ENCODE measurements around the gene DUSP5. TPM values are rescaled to one million over a fixed set of nuclear protein-coding genes. Genes with fewer than 3 reads are reported as not detected.

Gene DUSP5
- total RNA-seq, 1 experiment from 2014 or later, result 89.2 TPM

DNA sequence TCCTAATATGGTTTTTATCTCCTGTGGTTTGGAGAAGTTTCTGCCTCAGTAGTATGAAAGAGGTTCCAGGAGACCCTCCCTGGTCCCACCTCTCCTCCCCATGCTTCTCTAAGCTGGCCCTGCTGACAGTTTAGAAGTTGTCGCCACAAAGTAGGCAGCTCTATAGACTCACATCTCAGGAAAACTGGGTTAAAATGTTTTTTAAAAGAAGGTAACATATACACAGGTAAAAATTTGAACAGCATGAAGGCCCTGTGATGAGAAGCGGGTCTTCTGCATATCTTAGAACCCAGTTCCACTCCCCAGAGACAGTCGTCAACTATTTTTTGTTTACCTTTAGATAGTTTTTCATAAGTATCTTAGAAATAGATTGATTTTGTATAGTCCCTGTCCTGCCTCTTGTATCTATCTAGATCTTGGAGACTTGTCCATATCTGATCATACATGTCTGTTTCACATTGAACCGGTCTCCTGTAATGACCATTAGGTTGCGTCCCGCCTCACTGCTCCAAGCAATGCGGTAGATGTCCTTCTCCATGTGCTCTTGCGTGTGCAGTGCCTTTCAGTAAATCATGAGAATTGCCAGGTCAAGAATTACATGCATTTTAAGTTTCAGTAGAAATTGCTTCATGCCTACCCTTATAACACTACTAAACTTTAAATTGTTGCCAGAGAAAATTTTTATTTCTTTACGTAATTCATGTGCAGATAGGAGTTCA lies 2.2 kb downstream of the DUSP5 start:
- DNase-seq (ENCODE audit: low read depth), result no peak

DNA sequence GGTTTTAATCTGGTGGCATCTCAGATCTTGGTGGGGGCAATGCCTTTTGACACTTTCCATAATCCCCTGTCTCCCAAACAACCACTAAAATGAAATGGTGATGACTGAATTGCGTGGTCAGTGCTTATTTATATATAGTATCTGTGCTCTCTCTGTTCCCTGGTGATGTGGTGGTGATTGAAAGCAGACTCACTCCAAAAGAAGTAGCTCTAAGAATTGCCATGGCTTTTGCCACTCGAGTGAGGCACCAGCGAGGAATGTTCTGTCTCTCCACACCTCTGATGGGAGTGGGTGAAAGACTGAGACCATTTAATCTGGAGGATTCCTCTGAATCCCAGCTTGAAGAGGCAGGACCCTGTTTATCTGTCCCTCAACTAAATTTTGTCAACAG lies 2.8 kb downstream of the DUSP5 start:
- peak; percentile 75 for DNase-seq (ENCODE audit: low read depth)

DNA sequence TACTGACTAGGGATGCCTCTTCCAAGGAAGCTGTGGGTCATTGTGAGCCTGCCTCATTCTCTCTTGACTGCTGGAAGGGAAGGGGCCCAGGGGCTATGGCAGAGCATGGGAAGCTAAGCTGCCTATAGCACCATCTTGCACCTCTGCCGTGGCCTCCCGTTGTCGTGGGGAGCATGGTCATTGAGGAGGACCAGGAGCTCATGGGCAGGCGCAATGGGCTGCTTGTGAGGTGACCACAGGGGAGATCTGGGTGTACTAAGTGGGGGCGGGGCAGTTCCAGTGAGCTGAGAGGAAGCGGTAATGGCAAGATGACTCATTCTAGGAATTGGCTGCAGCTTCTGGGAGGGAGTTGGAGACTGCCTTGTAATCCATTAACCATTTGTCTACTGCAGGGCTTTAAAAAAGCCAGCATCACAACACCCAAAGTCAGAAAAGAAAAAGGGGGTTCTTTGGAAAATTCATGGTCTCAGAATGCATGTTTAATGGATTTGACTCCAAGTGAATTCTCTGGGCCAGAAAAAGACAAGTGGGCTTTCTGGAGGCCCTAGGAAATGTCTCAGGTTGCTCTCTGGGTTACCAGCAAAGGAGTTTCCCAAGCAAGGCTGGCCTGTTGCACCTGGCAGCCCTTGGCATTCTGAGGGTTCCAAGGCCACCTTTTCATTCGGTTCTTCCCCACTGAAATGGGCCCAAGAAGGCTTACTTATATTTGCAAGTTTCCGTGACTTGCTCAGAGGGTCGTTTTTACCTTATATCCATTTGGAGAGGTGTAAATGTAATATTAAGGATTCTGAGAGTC lies 3.6 kb downstream of the DUSP5 start:
- DNase-seq (ENCODE audit: low read depth), result peak; percentile 98

DNA sequence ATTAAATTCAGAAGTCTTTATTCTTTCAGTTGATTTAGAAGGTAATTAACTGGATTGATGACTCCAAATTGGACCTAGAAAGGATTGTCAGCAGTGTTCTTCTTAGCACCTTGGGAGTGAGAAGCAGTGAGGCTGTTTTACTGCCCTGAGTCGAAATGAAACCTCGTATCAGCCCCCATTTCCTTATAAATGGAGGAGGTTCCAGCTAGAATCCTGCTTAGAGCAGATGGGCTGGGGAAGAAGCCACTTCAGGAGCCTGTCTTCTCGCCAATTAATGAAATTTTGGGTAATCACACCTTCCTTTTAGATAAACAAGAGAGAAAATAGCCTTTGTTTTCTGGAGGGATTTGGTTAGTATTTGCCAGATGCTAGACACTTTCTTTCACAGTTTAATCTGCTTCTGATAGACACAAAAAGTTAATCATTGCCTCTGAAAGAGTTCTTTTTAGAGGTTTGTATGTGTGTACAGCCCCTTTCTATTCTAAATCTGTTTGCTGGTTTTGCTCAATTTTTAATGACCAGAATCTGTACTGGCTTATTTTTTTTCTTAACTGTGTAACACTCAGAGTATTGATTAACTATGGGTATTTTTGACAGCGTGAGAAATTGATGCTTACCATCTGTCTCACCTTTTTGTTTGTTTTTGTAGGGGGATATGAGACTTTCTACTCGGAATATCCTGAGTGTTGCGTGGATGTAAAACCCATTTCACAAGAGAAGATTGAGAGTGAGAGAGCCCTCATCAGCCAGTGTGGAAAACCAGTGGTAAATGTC lies 4.6 kb downstream of the DUSP5 start:
- DNase-seq (ENCODE audit: low read depth), result no peak

DNA sequence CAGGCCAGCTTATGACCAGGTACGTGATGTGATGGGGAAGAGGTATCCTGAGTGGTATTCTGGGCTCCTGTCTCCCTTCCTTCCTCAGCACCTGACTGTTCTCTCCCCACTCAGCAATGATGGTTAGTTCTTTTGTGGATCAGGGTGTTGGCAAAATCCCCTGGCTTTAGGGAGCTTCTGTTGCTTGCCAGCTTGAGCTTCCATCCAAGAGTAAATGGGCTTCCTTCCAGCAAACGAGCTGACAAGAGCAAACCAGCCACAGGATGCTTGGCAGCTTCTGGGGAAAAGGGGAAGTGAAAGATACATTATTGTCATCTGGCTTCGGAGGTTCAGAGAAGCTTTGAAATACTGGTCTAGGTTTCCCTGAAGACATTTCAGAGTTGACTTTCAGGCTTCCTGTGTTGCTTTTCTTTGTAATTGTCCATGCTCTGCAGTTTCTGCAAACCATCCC lies 5.2 kb downstream of the DUSP5 start:
- DNase-seq (ENCODE audit: low read depth), result no peak

DNA sequence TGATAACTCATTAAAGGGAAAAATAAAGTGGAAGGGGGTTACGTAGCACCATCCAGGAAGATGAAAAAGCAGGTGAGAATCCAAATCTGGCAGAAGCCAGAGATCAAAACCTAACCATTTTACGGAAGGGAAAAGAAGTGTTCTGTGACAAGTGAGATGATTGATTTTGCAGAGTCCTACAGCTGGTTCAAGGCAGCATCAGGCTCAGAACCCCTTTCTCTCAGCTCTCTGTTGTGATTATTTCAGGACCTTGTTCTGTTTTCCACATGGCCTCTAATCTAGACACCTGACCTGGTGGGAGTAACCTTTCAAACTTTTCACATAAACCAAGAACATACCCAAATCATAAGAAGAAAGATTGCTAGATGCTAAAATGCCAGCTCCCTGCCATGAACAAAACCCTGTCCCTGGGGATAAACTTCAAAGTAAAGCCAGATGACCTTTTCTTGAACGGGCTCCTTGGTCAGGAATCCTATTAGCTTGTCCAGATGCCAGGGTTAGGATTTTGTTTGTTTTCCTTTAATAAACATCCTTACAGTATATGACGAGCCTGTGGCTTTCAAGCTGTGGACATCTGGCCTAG lies 5.9 kb downstream of the DUSP5 start:
- DNase-seq (ENCODE audit: low read depth), result no peak

DNA sequence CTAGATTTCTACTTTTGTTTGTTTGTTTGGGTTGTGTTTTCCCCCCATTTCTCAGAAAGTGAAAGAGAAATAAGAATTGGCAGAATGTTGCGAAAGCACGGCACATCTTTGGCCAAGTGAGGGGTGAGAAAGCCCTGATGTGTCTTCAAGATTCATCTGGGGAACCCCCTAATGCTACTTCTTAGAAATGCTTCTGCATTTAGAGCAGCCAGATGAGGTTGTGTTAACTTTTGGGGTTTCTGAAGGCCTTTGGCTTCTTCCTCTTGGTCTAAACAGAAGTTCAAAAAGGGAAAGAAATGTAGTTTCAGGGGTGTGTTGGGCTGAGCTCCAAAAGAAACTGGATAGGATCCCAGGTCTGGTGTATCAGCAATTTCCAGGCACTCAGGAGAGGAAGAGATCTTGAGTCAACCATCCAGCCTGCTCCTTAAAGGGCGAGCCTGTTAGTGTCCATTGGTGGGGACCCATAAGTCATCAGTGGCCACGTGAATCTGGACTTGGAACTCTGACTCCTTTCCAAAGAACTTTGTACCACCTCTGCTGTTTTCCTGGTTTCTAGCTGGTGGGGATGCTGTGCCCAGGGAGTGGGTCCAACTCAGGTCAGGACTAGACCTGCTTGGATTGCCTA lies 6.5 kb downstream of the DUSP5 start:
- DNase-seq (ENCODE audit: low read depth), result no peak

DNA sequence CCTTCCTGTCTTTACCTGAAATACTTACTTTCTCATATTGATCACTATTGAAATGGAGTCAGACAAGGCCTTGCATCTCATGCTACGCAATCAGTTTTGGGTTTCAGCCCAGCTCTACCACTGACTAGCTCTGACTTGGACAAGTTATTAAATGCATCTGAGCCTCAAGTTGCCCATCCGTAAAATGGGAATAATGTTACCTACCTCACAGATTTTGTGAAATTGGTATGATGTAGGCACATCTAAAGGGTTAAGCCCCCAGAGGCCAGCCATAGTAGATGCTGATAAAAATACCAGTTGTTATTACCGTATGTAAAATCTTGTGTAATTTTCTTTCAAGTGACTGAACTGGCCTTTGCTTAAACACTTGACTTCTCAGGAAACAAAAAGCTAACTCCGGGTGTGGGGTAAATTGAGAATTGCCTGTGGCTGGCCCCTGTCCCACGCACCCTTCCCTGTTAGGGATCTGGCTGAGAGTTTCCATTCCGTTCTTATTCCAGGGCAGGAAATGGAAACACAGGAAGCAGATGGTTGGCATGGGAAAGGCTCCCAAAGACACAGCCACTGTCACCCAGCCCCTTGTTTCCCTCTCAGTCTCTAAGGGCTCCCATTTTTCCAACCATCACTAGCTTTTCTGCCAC lies 7.5 kb downstream of the DUSP5 start:
- DNase-seq (ENCODE audit: low read depth), result no peak

DNA sequence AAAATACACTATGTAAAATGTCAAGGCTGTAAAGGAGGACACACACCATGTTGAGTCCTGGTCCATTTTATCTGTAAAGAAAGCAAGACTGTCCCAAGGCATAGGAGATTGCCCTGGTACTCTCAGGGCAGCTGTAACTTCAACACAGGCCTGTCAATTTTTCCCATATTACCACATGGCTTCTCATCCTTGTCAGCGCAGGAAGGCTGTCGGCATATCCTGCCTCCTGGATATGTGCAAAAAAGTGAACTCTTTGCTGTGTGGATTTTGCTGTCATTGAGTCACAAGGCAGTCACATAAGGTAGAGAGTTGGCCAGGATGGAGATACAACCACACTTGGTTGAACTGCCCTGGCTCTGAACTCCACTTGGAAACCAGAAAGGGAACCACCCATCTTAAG lies 8.7 kb downstream of the DUSP5 start:
- peak; percentile 15 for DNase-seq (ENCODE audit: low read depth)

DNA sequence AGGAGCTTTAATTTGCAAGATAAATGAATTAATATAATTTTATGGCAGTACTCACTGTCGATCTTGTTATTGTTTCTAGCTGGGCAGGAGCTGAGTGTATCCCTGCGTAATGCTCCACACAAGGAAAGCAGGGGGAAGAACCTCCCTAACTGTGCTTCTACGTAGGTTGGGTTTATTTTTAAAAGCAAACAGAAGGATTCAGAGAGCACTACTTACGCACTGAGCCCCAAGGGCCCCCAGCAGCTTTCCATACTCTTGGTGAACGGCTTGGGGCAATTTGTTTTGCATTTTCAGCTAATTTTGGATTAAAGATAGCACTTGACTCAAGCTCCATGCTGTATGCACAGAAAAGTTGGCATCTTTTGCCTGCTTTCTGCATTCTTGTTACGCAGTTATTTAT lies 9.6 kb downstream of the DUSP5 start:
- DNase-seq (ENCODE audit: low read depth), result no peak

DNA sequence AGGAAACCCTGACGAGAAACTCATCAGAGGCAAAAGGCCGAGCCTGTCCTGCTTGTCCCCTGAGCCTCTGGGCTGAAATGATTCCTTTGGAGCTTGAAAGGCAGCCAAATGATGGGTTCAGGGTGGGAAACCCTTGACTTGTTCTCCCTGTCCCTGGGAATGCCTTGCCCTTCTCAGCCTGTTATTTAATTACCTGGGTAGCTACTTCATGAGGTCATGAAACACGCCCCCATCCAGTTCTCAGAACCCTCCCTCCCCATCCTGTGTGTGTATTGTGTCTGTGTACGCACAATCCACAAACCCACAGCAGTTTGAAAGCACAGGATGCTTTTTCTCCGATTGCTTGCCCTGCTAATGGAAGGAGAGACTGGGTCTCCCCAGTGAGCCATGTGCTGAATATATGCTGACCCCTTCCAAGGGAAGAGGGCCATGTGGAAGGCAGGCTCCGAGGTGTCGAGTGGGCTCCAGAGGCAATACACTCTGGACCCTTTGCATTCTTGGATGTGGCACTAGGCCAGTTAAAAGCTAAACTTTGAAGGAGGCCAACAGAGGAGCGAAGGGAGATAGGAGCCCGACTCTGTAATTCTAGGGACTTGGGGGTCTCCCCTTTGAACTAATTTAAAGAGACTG lies 10.6 kb downstream of the DUSP5 start:
- no peak for DNase-seq (ENCODE audit: low read depth)

DNA sequence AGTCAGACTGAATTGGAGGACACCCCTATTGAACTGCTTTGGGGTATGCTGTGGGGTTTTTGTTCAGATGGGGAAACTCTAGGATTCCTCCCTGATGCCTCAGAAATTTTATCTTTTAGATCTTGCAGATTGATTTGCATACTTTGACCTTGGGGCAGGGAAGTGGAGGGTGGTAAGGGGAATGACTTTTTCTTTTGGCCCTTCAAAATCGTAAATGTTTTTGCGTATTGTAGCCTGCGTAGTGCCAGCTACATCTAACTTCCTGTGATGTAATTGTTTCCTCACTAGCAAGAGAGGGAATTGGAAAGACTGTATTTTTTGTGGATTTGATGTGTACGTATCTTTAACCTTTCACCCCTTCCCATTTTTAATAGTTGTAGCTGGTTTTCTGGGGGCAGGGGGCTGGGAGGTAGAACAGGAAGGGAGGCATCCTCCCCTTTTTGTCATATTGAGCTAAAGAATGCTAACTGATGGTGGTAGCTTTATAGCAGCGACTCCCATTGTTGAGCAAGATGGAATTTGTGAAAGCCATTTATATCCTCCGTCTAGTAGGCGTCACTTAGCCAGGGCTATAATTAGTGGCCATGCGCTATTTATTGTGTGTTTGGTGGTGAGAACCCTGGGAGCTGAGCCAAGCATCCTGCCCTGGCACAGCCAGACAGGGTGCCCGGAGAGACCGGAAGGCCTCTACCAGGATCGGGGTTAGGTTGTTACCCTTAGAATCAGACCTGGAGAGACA lies 11.3 kb downstream of the DUSP5 start:
- no peak for DNase-seq (ENCODE audit: low read depth)

DNA sequence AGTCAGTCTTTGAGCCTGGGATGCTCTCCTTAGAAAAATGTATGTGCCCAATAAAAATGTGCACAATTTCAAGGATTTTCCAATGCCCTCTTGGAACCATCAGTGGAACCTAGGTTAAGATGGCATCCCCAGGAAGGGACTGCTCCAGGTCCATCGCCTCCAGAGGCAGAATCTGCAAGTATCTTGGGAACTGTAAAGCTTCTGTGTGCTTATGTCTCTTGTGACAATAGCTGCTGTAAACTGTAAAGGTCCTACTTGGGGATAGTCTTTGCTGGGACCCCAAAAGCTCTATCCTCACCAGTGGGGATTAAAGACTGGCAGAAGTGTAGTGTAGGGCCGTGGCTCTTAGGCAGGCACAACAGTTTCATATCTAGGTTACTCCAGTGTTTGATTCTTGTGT lies 11.9 kb downstream of the DUSP5 start:
- no peak for DNase-seq (ENCODE audit: low read depth)

DNA sequence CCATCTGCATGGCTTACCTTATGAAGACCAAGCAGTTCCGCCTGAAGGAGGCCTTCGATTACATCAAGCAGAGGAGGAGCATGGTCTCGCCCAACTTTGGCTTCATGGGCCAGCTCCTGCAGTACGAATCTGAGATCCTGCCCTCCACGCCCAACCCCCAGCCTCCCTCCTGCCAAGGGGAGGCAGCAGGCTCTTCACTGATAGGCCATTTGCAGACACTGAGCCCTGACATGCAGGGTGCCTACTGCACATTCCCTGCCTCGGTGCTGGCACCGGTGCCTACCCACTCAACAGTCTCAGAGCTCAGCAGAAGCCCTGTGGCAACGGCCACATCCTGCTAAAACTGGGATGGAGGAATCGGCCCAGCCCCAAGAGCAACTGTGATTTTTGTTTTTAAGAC lies 12.4 kb downstream of the DUSP5 start:
- DNase-seq (ENCODE audit: low read depth), result no peak

DNA sequence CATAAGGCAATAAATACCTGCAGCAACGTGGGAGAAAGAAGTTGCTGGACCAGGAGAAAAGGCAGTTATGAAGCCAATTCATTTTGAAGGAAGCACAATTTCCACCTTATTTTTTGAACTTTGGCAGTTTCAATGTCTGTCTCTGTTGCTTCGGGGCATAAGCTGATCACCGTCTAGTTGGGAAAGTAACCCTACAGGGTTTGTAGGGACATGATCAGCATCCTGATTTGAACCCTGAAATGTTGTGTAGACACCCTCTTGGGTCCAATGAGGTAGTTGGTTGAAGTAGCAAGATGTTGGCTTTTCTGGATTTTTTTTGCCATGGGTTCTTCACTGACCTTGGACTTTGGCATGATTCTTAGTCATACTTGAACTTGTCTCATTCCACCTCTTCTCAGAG lies 13.0 kb downstream of the DUSP5 start:
- DNase-seq (ENCODE audit: low read depth), result no peak

DNA sequence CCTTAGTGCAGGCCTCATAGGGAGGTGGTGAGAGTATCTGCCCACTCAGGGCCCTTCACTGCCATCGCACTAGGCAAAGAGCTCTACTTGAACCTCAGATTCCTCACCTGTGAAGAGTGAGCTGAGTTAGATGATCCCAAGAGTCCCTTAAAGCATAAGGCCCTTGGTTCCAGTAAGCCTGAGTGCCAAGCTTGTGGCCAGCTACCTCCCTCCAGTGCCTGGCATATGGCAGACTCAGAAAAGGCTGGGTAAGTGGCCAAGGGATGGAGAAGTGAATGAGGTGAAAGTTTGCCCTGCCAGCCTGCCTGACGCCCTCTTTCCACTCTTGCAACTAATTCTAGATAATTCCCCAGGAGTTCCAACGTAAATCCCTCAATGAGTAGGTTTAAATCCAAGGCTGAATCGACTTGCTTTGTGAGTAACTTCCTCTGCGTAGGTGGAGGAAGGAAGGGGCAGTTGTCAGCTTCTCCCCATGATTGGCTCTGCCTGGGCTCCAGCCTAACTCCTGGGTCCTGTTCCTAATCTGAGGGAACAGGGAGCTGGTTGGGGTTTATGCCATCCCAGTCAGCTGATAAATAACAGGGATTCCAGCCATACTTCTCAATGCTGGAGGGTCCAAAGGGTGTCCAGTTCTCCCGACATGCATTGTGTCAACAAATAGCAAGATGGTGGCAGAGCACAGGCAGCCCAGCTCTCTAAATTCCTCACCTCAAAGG lies 14.2 kb downstream of the DUSP5 start:
- no peak for DNase-seq (ENCODE audit: low read depth)

DNA sequence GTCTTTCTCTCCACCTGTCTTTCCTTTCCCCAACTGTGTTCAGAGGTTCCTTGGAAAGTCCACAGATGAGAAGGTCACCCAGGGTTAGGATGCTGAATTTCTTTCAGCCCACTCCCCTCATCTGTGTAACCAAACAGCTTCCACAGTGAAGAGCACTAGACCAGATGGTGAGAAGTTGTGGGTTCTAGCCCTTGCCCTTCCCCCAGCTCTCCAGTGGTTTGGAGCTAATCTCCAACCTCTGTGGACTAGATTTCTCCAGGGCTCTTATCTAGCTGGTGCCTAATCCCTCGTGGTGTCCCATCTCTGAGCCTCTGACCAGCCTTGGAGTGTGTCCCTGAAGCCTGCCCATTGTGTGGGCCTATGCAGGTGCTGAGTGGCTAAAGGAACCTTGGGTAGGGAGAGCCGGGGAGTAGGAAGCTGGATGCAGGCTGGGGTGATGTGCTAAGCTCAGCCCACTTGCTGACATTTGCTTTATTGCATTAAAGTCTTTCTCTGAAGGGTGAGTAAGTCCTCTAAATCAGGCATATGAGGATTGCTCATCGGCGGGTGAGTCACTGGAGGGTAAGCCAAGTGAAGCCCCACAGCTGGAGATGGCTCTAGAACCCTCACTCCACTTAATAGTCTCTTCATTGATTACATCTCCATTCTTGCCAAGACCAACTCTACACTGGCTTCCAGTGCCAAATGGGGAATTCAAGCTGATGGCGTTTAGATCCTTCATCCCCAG lies 14.9 kb downstream of the DUSP5 start:
- peak; percentile 96 for DNase-seq (ENCODE audit: low read depth)

DNA sequence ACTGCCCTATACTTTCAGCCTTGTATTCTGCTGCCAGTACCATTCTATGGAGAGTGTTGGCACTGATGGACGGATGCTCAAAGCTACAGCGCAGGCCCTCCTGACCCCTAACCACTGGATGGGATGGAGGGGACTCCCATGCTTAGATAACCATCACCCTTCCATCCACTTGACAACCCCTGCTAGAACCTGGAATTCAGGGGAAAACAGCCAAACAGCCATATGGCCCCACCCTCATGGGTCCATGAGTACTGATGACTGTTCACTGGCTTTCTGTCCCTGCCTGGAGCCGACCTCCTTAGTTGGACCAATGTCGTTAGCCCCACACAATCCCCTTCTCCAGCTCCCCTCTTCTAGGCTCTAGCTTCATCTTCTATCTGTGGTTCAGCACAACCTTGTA lies 16.2 kb downstream of the DUSP5 start:
- peak; percentile 27 for DNase-seq (ENCODE audit: low read depth)
